NCI-H2196 treated with DMSO at 0.1 percent for 48 hours (cell line): ENCODE results near the gene ABHD16B.
"Not testable (repeated sequence)": the region's sequence is repeated elsewhere in the genome, so short reads cannot be mapped to it uniquely, and the experiment has no call there.

Experiments used
- DNase-seq: peaks from one replicate; lab custom pipeline; 2025; ENCODE audit not compliant: unreplicated experiment; lab: John Stamatoyannopoulos, UW

Gene ABHD16B

DNA sequence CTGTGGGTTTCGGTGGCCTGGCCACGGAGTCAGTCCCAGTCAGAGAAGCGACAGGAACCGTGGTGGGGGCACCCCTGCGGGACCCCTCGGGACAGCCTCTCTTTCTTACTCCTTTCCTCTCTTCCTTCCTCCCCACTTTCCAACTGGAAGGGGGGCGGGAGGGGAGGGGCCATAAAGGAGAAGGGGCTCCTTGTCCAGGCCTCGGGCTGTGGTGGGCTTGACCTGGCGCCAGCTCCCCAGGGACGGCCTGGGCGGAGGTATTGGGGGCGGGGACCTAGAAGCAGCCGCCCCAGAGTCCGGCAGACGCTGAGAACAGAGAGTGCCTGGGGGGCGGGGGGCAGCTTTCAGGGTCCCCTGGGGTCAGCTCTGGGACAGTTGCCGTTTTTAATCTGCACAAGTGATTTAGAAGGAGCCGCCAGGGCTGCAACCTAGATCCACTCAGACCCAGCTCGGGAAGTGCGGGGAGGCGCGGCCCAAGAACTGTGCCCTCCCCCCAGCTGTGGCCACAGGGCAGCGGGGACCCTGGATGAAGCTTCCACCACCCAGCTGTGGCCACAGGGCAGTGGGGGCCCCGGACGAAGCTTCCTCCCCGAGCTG, 6.4 kb upstream of the ABHD16B start:
- no peak for DNase-seq

DNA sequence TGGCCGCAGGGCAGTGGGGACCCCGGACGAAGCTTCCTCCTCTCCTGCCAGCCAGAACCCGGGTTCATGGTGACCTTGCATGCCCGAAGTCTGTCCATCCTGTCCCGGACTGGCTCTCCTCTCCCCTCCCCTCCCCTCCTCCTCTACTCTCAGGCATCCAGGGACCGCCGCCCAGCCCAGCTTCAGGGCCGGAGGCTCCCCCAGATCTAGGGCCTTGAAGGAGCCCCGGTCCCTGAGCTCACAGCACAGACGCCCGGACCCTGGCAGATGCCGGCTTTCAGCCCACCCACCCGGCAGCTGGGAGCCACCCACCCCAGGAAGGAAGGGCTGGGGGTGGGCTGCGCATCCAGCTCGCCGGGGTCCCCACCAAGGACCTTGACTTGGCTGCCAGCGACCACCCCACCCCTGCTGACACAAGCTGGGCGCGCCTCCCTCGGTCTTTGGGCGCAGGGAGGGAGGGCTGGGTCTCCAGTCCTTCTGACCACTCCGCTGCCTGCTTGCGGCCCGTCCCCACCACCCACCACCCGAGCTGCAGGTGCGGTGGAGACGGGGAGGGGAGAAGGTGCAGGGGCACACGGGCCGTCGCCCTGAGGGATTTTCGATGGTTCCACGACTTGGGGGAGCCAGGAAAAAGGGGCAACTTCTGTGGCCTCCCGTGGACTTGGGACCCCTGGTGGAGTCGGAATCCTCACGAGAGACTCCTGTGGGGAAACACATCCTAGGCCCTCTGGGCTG, 5.8 kb upstream of the ABHD16B start:
- DNase-seq: no peak

DNA sequence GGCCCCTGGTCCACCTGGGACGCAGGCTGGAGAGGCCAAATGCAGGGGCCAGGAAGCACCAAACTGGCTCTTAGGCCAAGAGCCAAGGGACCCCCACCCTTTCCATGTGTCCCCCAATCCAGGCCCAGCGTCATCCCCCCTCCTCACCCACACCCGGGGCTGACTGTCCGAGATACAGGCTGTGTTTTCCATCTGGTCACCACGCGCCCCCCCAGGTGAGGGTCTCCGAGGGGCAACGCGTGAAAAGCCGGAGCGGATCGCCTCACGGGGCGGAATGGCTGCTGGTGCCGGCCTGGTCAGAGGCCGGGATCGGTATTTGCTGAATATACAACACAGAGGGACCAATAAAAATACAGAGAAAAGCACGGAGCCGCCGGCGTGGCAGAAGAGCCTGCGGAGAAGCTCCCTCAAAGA, 5.2 kb upstream of the ABHD16B start:
- DNase-seq: no peak

DNA sequence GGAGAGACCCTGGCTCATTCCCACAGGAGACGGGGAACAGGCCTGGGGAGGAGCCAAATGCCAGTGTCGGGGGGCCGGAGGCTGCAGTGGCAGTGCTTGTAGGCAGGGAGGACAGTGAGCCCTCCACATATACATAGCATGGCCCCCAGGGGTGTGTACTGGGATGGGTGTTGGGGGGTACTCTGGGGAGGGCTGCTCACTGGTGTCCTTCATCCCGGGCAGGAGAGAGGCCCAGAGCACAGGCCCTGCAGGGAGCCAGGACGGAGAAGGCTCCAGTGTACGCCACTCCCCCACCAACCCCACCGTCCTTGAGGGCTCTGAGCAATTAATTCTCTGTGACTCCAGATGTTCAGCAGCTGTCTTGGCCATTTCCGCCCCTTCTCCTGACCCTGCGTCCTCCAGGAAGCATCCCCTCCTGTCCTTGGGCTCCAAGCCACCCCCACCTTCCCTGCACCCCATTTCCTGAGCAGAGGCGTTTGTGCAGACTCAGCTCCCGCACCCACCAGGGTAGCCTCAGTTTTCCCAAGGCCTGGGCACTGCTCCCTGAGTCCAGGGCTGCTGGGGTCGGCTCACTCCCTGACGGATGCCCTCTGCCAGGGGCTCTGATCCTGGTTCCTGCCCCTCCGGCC, 3.4 kb upstream of the ABHD16B start:
- no peak for DNase-seq

DNA sequence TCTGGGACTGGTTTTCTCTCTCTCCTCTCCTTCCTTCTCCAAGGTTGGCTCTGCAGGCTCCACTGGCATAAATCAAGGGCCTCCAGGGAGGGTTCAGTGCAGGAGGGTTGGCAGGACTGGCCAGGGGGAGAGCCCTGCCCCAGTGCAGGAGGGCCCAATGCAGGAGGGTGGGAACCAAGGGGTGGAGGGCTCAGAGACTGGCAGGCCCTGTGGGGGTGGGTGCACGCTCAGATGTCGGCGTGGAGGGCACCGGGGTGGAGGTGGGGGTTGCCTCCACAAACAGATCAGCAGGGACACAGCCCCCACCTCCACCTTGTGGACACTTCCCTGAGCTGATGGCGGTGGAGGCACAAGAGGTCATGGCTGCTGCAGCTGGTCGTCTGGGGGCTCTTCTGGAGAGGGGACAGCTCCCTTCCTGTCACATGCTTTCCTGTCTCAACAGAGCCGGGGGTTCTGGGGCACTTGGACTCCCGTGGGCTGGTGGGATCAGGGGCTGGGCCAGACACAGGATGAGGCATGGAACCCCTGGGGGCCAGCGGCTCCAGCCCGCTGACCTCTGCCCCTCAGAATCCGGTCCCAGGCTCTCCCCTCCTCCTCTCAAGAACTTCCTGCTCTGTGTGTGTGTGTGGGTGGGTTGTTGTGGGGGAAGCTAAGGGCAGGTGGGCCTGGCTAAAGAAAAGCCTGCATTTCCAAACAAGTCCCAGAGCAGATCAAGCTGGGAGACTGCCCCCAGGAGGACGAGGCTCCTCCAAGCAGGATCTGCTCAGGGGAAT, 2.7 kb upstream of the ABHD16B start:
- no peak for DNase-seq

DNA sequence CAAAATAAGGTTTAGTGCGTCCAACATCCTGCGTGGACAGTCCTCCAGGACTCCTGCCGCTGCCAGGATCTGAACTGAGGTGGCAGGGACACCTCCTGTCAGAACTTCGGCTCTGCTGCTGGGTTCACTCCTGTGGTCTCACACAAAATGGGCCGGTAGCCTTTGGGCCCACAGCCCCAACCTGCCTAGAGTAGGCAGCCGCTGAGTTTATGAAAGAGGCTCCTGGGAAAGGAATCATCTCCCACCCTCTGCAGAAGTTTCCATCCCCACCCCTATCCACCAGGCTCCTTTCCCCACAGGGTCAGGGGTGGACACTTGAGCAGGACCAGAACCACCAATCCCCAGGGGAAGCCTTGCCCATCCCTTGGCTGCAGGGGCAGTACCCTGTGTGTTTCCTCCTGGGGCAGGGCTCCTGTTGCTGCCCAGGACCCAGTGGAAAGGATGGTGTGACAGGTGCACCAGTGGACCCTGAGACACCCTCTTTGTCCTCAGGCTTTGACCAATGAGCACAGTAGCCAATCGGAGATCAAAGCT, 2.1 kb upstream of the ABHD16B start:
- DNase-seq: no peak

DNA sequence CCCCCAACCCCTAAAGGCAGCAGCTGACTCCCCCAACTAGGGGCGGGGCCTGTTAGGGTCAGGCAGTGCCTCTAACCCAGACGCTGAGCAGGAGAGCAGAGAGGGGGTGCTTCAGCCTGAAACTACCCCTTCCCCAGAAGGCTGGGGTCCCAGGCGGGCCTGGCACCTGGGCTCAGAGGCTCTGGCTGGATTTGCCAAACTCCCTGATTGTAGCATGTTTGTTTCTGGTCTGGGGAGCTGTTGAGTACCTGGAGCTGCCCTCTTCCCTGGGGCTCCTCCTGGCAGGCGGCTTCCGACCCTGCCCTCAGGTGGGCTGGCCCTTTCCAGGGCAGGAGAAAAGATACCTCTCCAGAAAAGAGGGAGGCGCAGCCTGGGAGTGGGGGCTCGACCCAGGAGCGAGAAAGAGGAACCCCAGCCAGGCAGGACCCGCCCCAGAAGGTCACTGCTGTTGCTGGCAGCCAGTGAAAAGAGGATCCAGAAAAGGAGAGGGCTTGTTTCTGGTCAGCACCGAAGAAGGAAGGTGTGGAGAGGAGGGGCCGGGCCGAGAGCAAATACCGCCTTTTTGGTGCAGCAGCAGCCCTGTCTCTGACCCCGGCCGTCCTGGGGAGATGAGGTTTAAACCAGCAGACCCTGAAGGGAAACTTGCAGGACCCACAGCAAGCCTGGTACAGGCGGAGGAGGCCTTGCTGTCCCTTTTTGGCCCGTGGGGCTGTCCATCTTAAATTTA, 810 bp upstream of the ABHD16B start:
- DNase-seq: no peak

DNA sequence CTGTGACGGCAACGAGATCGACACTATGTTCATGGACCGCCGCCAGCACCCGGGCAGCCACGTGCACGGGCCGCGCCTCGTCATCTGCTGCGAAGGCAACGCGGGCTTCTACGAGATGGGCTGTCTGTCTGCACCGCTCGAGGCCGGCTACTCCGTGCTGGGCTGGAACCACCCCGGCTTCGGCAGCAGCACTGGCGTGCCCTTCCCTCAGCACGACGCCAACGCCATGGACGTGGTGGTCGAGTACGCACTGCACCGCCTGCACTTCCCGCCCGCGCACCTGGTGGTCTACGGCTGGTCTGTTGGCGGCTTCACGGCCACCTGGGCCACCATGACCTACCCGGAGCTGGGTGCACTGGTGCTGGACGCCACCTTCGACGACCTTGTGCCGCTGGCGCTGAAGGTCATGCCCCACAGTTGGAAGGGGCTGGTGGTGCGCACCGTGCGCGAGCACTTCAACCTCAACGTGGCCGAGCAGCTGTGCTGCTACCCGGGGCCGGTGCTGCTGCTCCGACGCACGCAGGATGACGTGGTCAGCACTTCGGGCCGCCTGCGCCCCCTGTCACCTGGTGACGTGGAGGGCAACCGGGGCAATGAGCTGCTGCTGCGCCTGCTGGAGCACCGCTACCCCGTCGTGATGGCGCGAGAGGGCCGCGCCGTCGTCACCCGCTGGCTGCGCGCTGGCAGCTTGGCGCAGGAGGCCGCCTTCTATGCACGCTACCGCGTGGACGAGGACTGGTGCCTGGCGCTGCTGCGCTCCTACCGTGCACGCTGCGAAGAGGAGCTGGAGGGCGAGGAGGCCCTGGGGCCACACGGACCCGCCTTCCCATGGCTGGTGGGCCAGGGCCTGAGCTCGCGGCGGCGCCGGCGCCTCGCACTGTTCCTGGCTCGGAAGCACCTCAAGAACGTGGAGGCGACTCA, 943 bp downstream of the ABHD16B start:
- no peak for DNase-seq

DNA sequence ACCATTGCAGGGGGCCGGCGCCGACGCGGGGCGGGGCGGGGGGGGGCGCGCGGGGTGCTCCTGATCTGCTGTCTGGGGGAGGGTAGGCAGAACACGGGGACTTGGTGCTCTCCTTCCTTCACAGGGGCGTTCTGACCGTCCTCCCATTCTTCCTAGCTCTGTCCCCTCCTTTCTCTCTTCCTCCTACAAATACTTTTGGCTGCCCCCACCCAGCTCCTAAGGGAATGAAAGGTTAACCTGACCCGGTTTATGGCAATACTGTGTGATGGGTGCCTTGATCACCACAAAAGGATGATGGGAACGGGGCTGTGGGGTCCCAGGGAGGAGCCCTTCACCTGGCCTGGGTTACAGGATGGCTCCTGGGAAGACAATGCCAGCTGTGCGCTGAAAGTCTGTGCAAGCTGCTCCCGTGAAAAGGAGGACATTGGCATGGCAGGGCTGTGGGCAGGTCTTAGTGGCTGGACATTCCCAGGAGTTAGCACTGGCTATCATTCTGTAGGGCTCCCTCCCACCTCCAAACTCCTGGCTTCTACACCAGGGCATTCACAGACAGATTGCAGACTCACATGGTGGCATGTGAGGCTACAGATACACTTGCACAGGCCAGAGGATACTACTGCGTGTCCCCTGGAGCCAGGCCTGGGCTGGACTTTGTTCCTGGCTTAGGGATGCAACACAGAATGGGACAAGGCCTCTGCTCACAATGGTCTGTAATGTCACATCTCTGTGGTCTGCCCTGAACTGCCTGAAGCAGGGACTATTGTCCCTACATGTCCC, 1.9 kb downstream of the ABHD16B start:
- DNase-seq: no peak

DNA sequence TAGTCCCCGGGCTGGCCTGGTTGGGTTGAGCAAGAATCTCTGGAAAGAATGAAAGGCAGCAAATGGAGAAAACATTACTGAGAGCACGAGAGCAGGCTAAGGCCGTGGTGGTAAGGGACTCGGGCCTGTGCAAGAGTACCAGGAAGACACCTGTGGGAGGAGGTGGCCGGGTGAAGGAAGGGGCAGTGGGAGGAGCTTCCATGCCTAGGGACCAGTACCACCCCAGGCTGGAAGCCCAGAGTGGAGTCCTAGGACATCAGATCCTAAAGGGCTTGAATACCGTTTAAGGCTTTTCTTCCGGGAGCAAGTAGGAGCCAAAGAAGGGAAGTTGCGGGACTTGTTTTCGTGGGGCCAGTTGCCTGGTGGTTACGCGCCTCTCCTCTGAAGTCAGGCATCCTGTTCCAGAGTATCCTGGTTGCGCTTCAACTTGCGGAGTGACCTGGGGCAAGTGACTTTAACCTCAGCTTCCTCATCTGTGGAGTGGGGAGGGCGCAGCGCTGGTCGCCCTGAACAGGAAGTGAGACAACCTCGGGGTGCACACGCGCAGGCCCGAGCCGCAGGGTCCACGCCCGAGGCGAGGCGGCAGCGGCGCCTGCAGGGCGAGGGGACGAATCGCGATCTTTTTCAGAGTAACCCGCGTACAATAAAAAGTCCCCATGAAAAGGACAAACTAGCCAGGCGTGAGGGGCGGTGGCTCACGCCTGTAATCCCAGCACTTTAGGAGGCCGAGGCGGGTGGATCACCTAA, 2.7 kb downstream of the ABHD16B start:
- peak; percentile 84 for DNase-seq

DNA sequence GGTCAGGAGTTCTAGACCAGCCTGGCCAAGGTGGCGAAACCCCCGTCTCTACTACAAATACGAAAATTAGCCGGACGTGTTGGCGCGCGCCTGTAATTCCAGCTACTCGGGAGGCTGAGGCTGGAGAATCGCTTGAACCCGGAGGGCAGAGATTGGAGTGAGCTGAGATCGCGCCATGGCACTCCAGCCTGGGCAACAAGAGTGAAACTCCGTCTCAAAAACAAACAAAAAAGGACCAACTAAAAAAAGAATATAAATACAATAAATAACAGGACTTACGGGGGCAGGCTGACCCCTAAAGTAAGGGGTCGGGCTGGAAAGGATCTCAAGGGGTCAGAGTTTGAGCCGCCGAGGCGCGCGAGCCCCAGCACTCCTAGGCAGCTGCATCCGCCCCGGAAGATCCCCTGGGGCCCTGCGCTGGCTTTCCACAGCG, 3.3 kb downstream of the ABHD16B start:
- no peak for DNase-seq

DNA sequence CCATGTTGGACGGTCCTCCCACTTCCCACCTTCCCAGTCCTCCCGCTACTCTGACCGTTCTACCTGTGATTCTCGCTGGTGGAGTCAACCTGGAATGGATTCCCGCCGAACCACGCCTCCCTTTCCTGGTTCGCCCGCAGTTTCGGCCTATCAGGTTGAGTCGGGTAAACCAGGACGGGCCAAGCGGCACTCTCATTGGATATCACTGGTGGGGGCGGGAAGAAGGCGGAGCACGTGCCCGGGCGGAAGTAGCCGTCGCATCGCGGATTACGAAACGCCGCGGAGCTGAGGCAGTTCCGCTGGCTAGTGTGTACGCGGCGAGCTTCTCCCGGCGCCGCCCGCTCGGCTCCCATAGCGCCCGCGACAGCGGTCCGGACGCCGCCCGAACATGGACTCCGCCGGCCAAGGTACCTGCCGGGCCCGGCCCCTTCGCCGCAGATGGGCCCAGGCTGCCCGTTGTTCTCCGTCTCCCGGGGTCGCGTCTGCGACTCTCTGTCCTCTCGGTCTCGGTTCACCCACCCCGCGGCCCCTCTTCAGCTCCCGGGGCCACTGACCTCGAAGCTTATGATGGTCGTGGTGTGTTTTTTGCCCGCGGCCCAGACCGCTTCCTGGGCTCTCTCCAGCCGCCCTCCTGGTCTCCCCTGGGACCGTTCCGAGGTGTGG, 3.8 kb downstream of the ABHD16B start, which contains the start of gene TPD52L2:
TPD52L2 (plus strand) TSS at position 293 of the 663 bp plus-strand sequence; CDS start at position 389, 96 bp downstream.
- DNase-seq: peak; percentile 99

DNA sequence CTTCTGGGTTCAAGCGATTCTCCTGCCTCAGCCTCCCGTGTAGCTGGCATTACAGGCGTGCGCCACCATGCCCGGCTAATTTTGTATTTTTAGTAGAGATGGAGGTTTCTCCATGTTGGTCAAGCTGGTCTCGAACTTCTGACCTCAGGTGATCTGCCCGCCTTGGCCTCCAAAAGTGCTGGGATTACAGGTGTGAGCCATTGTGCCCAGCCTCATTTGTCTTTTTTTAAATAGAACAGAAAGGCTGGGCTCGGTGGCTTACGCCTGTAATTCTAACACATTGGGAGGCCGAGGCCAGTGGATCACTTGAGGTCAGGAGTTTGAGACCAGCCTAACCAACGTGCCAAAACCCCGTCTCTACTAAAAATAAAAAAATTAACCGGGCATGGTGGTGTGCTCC, 5.7 kb downstream of the ABHD16B start:
- DNase-seq: not testable (repeated sequence)

DNA sequence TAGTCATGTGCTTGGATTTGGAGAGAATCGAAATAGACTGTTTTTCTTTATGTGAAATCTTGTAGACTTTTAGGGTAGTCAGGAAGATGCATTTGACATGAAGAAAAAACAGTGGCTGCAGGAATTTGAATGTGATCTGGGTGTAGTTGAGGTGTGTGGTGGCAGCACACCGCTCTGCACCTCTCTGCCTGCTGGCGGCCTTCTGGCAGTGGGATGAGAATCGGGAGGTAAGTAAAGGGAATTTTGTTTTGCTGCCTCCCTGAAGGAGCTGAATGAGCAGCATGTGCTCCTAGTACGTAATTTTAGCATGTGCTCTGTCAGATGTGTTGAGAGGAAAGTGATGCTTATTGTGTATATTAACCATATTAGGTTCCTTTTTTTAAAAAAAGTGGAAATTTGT, 7.0 kb downstream of the ABHD16B start:
- DNase-seq: no peak

DNA sequence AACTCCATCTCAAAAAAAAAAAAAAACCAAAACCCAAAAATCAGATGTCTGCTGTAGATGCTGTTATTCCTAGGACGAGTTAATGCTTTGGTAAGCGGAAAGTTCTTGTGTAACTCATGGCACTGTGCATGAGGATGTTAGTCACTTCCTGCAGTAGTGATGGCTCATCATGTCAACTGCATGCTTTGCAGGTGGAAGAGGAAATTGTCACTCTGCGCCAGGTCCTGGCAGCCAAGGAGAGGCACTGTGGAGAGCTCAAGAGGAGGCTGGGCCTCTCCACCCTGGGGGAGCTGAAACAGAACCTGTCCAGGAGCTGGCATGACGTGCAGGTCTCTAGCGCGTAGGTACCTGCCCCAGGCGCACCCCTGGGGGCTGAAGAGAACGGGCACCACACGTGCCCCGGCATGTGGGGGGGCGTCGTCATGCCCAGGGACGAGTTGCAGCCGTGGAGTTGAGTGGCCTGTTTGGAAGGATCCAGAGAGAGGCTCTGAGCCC, 12.2 kb downstream of the ABHD16B start:
- DNase-seq: no peak

DNA sequence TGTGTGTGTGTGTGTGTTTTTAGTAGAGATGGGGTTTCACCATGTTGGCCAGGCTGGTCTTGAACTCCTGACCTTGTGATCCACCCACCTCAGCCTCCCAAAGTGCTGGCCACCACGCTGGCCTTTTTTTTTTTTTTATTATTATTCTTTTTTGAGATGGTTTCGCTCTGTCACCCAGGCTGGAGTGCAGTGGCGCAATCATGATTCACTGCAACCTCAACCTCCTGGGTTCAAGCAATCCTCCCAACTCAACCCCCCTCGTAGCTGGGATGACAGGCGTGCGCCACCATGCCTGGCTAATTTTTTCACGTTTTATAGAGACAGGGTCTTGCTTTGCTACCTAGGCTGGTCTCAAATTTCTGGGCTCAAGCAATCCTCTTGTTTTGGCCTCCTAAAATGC, 12.9 kb downstream of the ABHD16B start:
- DNase-seq: not testable (repeated sequence)

DNA sequence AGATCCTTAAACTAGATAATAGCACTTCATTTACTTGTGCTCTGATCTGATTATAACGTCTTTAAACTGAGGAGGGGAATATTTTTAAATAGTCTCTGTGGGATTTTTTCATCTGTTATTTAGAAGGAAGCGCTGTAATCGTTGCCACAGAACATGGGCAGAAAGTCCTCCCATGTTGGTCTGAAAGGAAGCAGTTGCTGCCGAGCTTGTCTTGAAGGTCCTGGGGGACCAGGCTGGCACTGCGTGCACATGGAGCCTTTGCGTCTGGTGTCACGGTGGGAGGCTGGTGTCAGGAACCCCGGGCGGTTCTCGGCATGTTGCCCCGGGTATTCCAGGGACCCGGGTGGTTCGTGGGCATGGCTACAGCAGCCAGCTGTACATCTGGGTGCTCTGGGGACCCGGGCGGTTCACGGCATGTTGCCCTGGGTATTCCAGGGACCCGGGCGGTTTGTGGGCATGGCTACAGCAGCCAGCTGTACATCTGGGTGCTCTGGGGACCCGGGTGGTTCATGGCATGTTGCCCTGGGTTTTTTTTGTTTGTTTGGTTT, 15.3 kb downstream of the ABHD16B start:
- DNase-seq: no peak
